ENCODE results near the gene GAREM1.
A peak's percentile ranks its signal among the peaks of the same experiment; 100 is the strongest.
"Not testable (repeated sequence)": the region's sequence is repeated elsewhere in the genome, so short reads cannot be mapped to it uniquely, and the experiment has no call there.

Gene GAREM1

DNA sequence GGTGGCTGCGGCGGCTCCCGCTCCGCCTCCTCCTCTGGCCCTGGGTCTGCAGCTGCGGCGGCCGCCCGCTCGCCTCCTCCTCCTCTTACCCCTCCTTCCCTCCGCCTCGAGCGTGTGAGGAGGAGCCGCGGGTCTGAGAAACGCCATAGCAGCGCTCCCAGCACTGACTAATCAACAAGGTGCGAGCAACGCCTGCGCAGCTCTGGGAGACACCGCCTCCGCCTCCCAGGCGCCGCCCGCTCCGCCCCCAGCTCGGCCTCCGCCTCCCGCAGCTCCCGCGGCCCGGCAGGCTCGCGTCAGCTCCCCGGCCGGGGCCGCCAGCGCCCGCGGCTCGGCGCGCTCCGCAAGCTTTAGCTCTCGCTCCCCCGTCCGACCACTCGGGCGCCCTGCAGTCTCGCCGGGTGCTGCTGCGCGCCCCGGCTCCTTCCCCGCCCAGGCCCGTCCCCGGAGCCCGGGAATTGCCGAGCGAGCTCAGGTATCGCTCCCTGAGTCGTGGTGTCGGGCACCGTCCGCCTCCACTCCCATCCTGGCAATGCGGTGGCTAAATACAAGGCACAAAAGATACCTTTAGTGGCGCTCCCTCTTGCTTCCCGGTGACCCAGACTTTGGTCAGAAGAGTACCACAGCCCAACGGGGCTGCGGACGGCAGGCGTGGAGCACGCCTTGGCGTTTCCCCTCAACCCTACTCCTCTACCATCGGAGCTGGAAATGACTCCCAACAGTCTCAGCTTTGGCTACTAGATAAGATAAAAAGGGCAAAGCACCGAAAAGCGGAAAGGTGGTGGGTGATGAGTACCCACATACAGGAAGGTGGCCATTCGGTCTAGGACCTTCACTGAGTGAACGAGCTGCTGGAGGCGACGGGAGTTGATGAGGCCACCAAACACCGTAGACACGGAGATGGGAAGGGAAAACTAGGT lies at the start of gene GAREM1:
Gene GAREM1, minus strand, starts transcription at position 169 of the 920 bp plus-strand sequence. CDS start 454 bp downstream, outside the sequence.
- ATAC-seq (replicated peaks) (peak; percentile 92 to 93), DNase-seq (peak; percentile 71)
- H3K4me3 Mint-ChIP-seq, result peak within 1 kb of the TSS; percentile 84 to 85
- peaks cover 47 to 66% of the 10 kb centered on the region in 2 donors for H3K27me3 Mint-ChIP-seq
- no peaks in the 10 kb centered on the region for H3K36me3 Mint-ChIP-seq
- no peaks in the 10 kb centered on the region for H3K9me3 Mint-ChIP-seq
- peaks cover 24 to 31% of the 10 kb centered on the region in 2 donors for H3K4me1 Mint-ChIP-seq
- peak within 1 kb of the TSS; percentile 71 for H3K27ac Mint-ChIP-seq

DNA sequence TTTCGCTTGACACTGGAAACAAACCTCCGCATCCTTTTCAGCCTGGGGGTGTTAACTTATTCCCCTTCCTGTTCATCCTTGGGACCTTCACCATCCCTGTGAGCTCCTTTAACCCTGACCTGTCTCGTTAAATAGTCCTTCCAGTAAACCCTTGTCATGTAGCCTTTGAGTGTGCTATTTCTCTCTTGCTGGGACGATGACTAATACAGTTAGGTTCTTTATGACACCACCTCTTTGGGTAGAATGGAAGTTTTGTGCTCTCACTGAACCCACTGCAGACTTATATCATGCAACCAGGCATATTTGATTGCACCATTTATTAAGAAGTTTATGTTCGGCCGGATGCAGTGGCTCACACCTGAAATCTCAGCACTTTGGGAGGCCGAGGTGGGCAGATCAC lies 40.5 kb upstream of the GAREM1 start:
- Mint-ChIP-seq H3K4me3 (no peak overlapping the region), H3K27me3 (peaks cover 12 to 21% of the 10 kb centered on the region in 2 donors), H3K9me3 (no peaks in the 10 kb centered on the region), H3K27ac (no peak overlapping the region), H3K36me3 (no peaks in the 10 kb centered on the region), H3K4me1 (no peaks in the 10 kb centered on the region)
- no peak for ATAC-seq (replicated peaks)
- DNase-seq, result no peak

DNA sequence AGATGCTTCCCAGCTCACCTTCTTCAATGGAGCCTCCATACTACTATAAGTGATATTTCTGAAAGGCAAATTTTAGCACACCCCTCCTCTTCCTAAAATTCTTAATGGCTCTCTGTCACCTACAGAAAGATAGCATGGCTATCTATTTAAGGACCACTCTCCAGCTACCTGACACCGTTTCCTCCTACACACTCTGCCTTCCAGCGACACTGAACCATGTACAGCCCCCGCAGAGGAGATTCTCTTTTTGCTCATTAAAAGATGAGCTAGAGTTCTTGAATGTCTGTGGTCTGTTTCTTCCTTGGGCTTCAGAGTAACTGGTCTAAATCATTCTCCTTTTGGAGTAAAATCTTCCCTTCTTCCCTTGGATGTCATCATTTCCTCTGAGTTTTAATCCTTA lies 38.4 kb upstream of the GAREM1 start:
- H3K27me3 Mint-ChIP-seq, result peaks cover 12 to 21% of the 10 kb centered on the region in 2 donors
- no peaks in the 10 kb centered on the region for H3K4me1 Mint-ChIP-seq
- ATAC-seq (replicated peaks), result no peak
- no peak overlapping the region for H3K27ac Mint-ChIP-seq
- no peaks in the 10 kb centered on the region for H3K36me3 Mint-ChIP-seq
- no peak overlapping the region for H3K4me3 Mint-ChIP-seq
- no peaks in the 10 kb centered on the region for H3K9me3 Mint-ChIP-seq
- no peak for DNase-seq

DNA sequence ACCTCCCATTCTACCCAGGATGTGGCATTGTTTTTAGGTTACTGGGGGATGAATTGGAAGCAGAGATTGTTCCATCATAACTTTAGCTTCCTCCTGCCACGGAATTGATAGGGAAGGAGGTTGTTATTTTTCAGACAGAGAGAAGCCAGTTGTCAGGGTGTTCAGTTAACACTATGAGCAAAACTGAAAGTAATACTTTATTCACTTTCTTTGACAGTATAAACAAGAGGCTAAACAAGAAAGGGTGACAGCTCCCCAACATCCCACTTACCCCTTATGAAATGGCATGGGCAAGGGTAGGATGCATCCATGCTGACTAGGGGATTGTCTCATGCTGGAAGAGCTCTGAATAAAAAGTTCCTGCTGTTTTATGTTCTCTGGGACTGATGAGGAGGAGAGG lies 36.4 kb upstream of the GAREM1 start:
- Mint-ChIP-seq H3K9me3 (no peaks in the 10 kb centered on the region), H3K27me3 (peaks cover 7 to 15% of the 10 kb centered on the region in 2 donors), H3K4me3 (no peak overlapping the region), H3K27ac (no peak overlapping the region), H3K36me3 (no peaks in the 10 kb centered on the region), H3K4me1 (no peaks in the 10 kb centered on the region)
- DNase-seq (no peak), ATAC-seq (replicated peaks) (no peak)

DNA sequence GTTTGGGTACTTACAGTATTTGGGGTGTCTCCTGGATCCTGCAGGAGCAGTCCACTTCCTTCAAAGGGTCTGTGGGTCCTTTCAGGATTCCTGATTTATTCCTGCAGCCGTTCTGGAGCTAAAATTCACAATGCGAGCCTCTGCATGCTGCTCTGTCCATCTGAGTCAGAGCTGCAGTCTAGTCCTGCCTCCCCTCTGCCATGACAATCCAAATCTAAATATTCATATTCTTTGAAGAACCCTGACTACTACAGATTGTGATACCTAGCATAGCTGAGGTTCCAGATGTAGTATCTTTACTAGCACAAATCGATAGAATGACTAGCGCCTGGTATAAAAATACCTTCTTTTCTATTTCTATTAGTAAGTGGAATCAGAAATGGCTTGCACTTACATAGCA lies 31.3 kb upstream of the GAREM1 start:
- Mint-ChIP-seq H3K36me3 (no peaks in the 10 kb centered on the region), H3K27me3 (peaks cover 19 to 31% of the 10 kb centered on the region in 2 donors), H3K4me1 (no peaks in the 10 kb centered on the region), H3K9me3 (peaks cover 5 to 6% of the 10 kb centered on the region in 2 donors), H3K4me3 (no peak overlapping the region), H3K27ac (no peak overlapping the region)
- ATAC-seq (replicated peaks), result no peak
- DNase-seq, result no peak

DNA sequence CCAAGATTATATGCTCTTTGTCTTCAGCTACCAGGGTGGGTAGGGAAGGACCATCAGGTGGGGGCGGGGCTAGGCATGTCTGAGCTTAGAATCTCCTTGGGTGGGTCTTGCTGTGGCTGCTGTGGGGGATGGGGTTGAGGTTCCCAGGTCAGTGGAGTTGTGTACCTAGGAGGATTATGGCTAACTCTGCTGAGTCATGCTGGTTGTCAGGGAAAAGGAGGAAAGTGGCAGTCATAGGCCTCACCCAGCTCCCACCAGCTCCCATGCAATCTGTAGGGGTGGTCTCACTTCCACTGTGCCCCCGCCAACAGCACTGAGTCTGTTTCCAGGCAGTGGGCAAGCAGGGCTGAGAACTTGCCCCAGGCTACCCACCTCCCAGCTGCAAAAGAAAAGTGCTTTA lies 30.6 kb upstream of the GAREM1 start:
- H3K4me1 Mint-ChIP-seq; H3K9me3 Mint-ChIP-seq; H3K27ac Mint-ChIP-seq; DNase-seq; ATAC-seq (replicated peaks); H3K36me3 Mint-ChIP-seq; H3K4me3 Mint-ChIP-seq: not testable (repeated sequence)
- peaks cover 19 to 33% of the 10 kb centered on the region in 2 donors for H3K27me3 Mint-ChIP-seq

DNA sequence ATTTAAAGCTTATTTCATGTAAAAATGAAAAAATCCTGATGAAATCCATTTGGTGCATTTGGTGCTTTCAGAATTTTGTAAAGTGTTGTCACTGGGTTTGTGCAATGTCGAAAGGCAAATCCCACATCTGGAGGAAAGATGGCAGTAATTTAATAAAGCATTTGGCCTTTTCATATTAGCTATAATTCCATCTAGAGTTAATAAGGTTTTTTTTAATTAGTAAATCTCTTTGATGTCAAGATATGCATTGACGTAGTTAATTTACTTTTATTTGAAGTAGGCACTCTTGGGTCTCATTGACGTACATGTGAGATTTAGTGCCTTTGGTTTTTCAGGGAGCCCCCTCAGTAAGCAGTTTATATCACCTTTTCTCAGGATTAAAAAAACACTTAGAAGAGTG lies 12.3 kb upstream of the GAREM1 start:
- Mint-ChIP-seq H3K4me1 (no peaks in the 10 kb centered on the region), H3K27ac (no peak overlapping the region), H3K36me3 (no peaks in the 10 kb centered on the region), H3K4me3 (no peak overlapping the region), H3K9me3 (no peaks in the 10 kb centered on the region), H3K27me3 (peaks cover 16 to 21% of the 10 kb centered on the region in 2 donors)
- DNase-seq, result no peak
- ATAC-seq (replicated peaks), result no peak

DNA sequence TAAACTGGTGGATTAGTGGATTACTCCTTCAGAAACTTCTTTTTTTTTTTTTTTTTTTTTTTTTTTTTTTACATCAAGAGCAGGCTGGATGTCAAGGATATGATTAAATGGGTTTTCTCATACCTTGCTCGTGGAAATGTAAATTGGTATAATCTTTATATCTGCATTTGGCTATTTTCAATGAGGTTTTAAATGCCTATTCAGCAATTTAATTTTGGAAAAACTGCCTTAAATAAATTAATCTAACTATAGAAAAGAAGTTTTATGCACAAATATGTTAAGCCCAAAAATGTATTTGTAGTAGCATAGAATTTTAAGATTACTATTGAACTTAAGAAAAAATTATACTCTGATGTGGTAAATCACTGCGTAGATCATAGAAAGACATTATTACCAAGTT lies 11.4 kb upstream of the GAREM1 start:
- Mint-ChIP-seq H3K27ac (no peak overlapping the region), H3K27me3 (peaks cover 15 to 20% of the 10 kb centered on the region in 2 donors), H3K4me3 (no peak overlapping the region), H3K4me1 (no peaks in the 10 kb centered on the region), H3K36me3 (no peaks in the 10 kb centered on the region), H3K9me3 (no peaks in the 10 kb centered on the region)
- no peak for ATAC-seq (replicated peaks)
- no peak for DNase-seq

DNA sequence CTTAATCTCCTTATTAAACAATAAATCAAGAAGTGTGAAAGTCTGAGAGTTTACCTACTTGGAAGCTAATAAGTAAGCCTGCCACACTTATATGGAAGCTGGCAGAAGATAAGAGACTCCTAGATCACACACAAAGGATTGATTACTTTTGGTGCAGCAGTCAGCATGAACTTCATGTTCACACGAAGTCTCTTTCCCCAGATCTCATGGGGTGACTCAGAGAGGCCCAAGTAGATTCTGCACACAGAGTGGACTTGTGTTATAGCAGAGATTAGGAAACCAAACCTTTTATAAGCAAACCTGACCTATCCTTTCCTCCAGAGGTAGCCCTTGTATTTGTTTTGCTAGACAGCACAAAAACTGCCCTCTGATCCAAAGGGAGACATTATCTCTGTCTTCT lies 9.9 kb upstream of the GAREM1 start:
- Mint-ChIP-seq H3K27me3 (peaks cover 18 to 26% of the 10 kb centered on the region in 2 donors), H3K4me3 (no peak overlapping the region), H3K36me3 (no peaks in the 10 kb centered on the region), H3K27ac (no peak overlapping the region), H3K9me3 (no peaks in the 10 kb centered on the region), H3K4me1 (no peaks in the 10 kb centered on the region)
- DNase-seq, result no peak
- no peak for ATAC-seq (replicated peaks)

DNA sequence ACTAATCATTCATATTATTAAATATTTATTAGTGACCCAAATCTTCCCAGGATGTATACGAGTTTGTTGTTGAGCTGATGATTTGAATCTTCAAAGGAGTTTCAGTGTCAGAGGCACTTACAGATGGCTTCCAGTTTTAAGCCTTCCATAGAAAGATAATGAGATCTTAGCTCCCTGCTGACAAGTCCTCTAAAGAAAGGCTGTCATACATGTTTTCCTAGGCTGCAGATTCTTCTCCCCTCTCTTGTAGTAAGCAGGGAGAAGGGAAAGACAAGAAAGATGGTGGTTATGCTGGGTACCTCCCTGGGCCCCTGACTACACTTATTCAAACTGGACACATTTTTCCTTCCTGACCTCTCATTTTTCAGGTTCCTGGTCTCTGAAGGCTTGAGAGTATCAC lies 8.1 kb upstream of the GAREM1 start:
- H3K4me3 Mint-ChIP-seq, result no peak overlapping the region
- no peaks in the 10 kb centered on the region for H3K36me3 Mint-ChIP-seq
- H3K4me1 Mint-ChIP-seq, result no peaks in the 10 kb centered on the region
- DNase-seq (no peak), ATAC-seq (replicated peaks) (no peak)
- H3K27me3 Mint-ChIP-seq, result peaks cover 23 to 36% of the 10 kb centered on the region in 2 donors
- no peaks in the 10 kb centered on the region for H3K9me3 Mint-ChIP-seq
- no peak overlapping the region for H3K27ac Mint-ChIP-seq

DNA sequence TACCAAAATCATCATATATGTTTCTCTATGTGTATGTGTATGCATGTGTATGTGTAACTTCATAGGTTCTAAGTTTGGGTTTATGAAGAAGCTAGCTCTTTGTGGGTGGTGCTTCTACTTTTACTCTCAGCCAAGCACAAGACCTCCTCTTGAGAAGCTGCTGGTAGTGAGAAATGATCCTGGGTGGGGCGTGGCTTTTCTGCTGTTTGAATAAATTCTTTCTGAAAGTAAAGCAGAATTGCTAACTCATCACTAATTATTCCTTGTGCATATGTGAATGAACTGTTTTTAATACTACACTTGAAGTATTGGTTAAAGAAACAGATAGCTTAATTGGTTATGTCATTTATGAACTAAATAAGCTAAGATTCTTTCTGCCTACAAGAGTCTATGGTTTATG lies 7.6 kb upstream of the GAREM1 start:
- ATAC-seq (replicated peaks) (no peak), DNase-seq (no peak)
- H3K36me3 Mint-ChIP-seq, result no peaks in the 10 kb centered on the region
- H3K4me1 Mint-ChIP-seq, result no peaks in the 10 kb centered on the region
- no peak overlapping the region for H3K4me3 Mint-ChIP-seq
- H3K9me3 Mint-ChIP-seq, result no peaks in the 10 kb centered on the region
- H3K27ac Mint-ChIP-seq, result no peak overlapping the region
- peaks cover 20 to 32% of the 10 kb centered on the region in 2 donors for H3K27me3 Mint-ChIP-seq

DNA sequence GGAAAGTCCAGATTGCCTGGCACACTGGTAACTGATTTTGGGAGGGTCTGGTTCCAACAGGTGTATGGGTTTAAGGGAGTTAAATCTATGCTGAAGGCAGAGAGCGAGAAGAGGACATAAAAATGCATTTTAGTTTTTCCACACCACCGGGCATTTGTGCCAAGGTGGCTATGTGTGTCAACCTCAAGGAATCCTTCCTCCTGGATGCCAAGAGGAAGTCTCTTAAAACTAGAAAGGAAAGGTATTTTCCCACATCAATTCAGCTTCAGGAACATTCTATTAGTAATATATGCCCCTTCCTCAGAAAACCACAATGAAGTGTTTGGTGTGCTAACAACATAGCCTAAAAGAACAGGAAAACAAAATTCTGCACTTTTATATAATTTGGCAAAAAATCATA lies 5.4 kb upstream of the GAREM1 start:
- Mint-ChIP-seq H3K4me3 (no peak overlapping the region), H3K4me1 (peaks cover 5 to 7% of the 10 kb centered on the region in 2 donors), H3K9me3 (no peaks in the 10 kb centered on the region), H3K27me3 (peaks cover 28 to 42% of the 10 kb centered on the region in 2 donors), H3K36me3 (no peaks in the 10 kb centered on the region), H3K27ac (no peak overlapping the region)
- no peak for ATAC-seq (replicated peaks)
- DNase-seq, result no peak

DNA sequence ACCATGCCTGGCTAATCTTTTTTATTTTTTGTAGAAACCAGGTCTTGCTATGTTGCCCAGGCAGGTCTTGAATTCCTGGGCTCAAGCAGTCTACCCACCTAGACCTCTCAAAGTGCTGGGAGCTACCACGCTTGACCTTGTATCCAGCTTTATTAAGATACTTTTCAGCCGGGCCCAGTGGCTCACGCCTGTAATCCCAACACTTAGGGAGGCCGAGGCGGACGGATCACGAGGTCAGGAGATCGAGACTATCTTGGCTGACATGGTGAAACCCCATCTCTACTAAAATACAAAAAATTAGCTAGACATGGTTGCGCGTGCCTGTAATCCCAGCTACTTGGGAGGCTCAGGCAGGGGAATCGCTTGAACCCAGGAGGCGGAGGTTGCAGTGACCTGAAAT lies 4.4 kb upstream of the GAREM1 start:
- not testable (repeated sequence) for DNase-seq; H3K36me3 Mint-ChIP-seq; H3K9me3 Mint-ChIP-seq; H3K4me3 Mint-ChIP-seq; ATAC-seq (replicated peaks); H3K27ac Mint-ChIP-seq
- H3K27me3 Mint-ChIP-seq, result peaks cover 31 to 48% of the 10 kb centered on the region in 2 donors
- H3K4me1 Mint-ChIP-seq, result peaks cover 10 to 11% of the 10 kb centered on the region in 2 donors

DNA sequence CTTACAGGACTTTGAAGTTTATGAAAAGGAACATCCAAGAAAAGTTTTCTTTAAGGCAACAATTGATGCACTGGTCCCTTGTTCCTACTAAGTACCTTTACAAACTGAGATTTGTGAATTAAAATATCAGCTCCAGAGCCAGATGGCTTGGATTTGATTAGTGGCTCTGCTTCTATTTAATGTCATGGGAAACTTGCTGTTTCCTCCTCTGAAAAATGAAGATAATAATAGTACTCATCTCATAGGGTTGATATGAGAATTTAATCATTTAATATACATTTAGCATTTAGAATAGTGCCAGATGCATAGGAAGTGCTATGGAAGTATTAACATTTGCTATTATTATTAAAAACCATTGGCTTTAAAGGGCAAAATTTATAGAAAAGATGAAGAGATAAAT lies 2.6 kb upstream of the GAREM1 start:
- ATAC-seq (replicated peaks) (no peak), DNase-seq (no peak)
- Mint-ChIP-seq H3K27me3 (peaks cover 44 to 61% of the 10 kb centered on the region in 2 donors), H3K4me1 (peaks cover 24 to 28% of the 10 kb centered on the region in 2 donors), H3K36me3 (no peaks in the 10 kb centered on the region), H3K4me3 (no peak overlapping the region), H3K9me3 (no peaks in the 10 kb centered on the region), H3K27ac (no peak overlapping the region)

DNA sequence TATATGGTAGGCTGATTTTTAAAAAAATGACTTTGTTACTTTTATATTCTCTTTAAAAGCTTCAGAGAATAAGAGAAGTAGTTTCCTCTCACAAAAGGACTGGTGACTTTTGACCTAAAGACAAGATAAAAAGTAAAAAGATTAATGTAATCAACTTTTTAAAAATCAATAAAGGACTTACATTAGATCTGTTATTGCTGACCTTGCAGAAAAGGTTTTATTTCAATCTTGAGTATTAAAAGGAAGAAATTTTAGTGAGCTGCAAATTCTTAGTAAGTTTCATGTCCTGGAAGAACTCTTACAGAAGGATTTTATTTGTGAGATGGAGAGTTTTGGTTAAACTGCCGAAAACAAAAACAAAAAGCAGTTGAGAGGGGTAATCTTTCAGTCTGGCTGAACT lies 2.2 kb upstream of the GAREM1 start:
- H3K27me3 Mint-ChIP-seq, result peaks cover 47 to 66% of the 10 kb centered on the region in 2 donors
- H3K9me3 Mint-ChIP-seq, result no peaks in the 10 kb centered on the region
- no peak overlapping the region for H3K4me3 Mint-ChIP-seq

More for the DNA sequence above, 2.2 kb upstream of the GAREM1 start:
- ATAC-seq (replicated peaks) (no peak), DNase-seq (no peak)
- Mint-ChIP-seq H3K36me3 (no peaks in the 10 kb centered on the region), H3K27ac (no peak overlapping the region), H3K4me1 (peaks cover 24 to 31% of the 10 kb centered on the region in 2 donors)

Measured in stimulated activated naive B cell treated with anti-CD40 and anti-IgM and Interleukin-4, amounts not matched to agents 10 μg/mL and 1 μg/mL and 100 μg/mL, for 72 hours (primary cell).